K562 (cell line): ENCODE results near the gene TMEM132E. TPM values are rescaled to one million over a fixed set of nuclear protein-coding genes. Genes with fewer than 3 reads are reported as not detected.

Experiments
- ATAC-seq: fragments of 200-7000 bp; cut with Tn5 transposase; 3 replicates; pipeline ENCODE4 v1.9.1; 2020; ENCODE audit warnings: moderate library complexity
- BruUV-seq: library from RNA; stranded (reverse); fragments of 400-500 nt; replicated peaks from 2 replicates; lab custom pipeline; 2021; lab: Mats Ljungman, UMichigan
- CTCF ChIA-PET: fragments of 300-600 bp; formaldehyde crosslinking; extraction: SDS; loops from one replicate; lab custom pipeline; 2021; ENCODE audit warnings: low intra/inter-chr PET ratio; lab: Yijun Ruan, JAX
- POLR2A ChIA-PET: fragments of 300-600, 350-650 bp; sonication (Branson Sonifier 250); formaldehyde crosslinking; extraction: SDS; loops from one replicate; lab custom pipeline; 2021; ENCODE audit warnings: antibody characterized with exemption, inconsistent platforms; lab: Yijun Ruan, JAX
- DNase-seq, 4 experiments: peaks; one replicate each; pipeline versions ENCODE4 v3.0.0 to v3.0.0-alpha.2; 2011 to 2018; ENCODE audit warnings: low spot score in 3 of 4, mixed read lengths in 3 of 4; ENCODE audit errors: extremely low read depth in 1 of 4
- FAIRE-seq: peaks from 2 replicates; lab custom pipeline; 2011; peaks lifted over from hg19 to GRCh38; lab: Jason Lieb, UNC
- H2AFZ ChIP-seq: 2 replicates; pipeline ENCODE4 v1.6.0; 2011; ENCODE audit warnings: low read depth, low read length, control low read depth, inconsistent platforms
- H3K27ac ChIP-seq: fragments of 200-600 bp; 3 replicates; pipeline ENCODE4 v1.8.0; 2011; ENCODE audit warnings: low read depth, mild to moderate bottlenecking, control low read depth, inconsistent platforms, low read length, moderate library complexity, mixed read lengths; ENCODE audit errors: extremely low read depth
- H3K27me3 ChIP-seq, 2 experiments: fragments of 300-600 bp in 1 of 2; 2 replicates in 1 of 2; 3 replicates in 1 of 2; pipeline versions ENCODE4 v1.6.0 to v1.8.0; 2011; ENCODE audit warnings: inconsistent platforms in 2 of 2, low read length in 2 of 2, mild to moderate bottlenecking in 1 of 2, mixed read lengths in 1 of 2, moderate library complexity in 1 of 2; ENCODE audit not compliant: control insufficient read depth in 2 of 2, insufficient read depth in 2 of 2
- H3K36me3 ChIP-seq: fragments of 300-600 bp; 3 replicates; pipeline ENCODE4 v1.8.0; 2011; ENCODE audit warnings: mild to moderate bottlenecking, low read length, inconsistent platforms; ENCODE audit not compliant: control insufficient read depth, insufficient read depth
- H3K4me1 ChIP-seq, 2 experiments: fragments of 200-600 bp in 1 of 2; replicated peaks in 1 of 2; 2 replicates in 1 of 2; 3 replicates in 1 of 2; pipeline versions ENCODE4 v1.5.1 to v1.8.0; 2011; ENCODE audit warnings: inconsistent platforms in 2 of 2, low read length in 2 of 2, mild to moderate bottlenecking in 1 of 2, mixed read lengths in 1 of 2, moderate library complexity in 1 of 2; ENCODE audit not compliant: control insufficient read depth in 2 of 2, insufficient read depth in 2 of 2
- H3K4me2 ChIP-seq: 2 replicates; pipeline ENCODE4 v1.6.1; 2011; ENCODE audit warnings: low read length, control low read depth, inconsistent platforms, mixed read lengths; ENCODE audit not compliant: insufficient read depth
- H3K4me3 ChIP-seq: fragments of 200-600 bp; sonication (generic), shearing (Covaris generic); 2 replicates; pipeline ENCODE4 v1.5.1; 2016; ENCODE audit warnings: control low read depth, inconsistent platforms
- H3K79me2 ChIP-seq: fragments of 200-600 bp; 3 replicates; pipeline ENCODE4 v1.8.0; 2011; ENCODE audit warnings: low read length, inconsistent platforms; ENCODE audit not compliant: control insufficient read depth, insufficient read depth
- H3K9ac ChIP-seq, 2 experiments: 2 replicates each; pipeline versions ENCODE4 v1.6.0 to v1.6.1; 2011; ENCODE audit warnings: low read depth in 2 of 2, low read length in 2 of 2, control low read depth in 1 of 2, inconsistent platforms in 1 of 2, mild to moderate bottlenecking in 1 of 2, mixed read lengths in 1 of 2; ENCODE audit not compliant: insufficient read depth in 1 of 2
- H3K9me1 ChIP-seq: one replicate; pipeline ENCODE4 v1.6.0; 2011; ENCODE audit warnings: inconsistent platforms, mild to moderate bottlenecking, low read length, moderate library complexity; ENCODE audit not compliant: control insufficient read depth, insufficient read depth
- H3K9me3 ChIP-seq: replicated peaks from 2 replicates; pipeline ENCODE4 v1.5.1; 2011; ENCODE audit warnings: low read depth, low read length, inconsistent platforms; ENCODE audit not compliant: control insufficient read depth, insufficient read depth
- H4K20me1 ChIP-seq: replicated peaks from 2 replicates; pipeline ENCODE4 v1.6.1; 2011; ENCODE audit warnings: low read length, inconsistent platforms, mixed read lengths; ENCODE audit not compliant: control insufficient read depth, insufficient read depth
- CEBPG ChIP-seq, 3 experiments: fragments of 200-800 bp in 1 of 3; sonication (Bioruptor generic) in 1 of 3; sonication (generic) in 1 of 3; formaldehyde crosslinking in 1 of 3; IDR thresholded peaks in 2 of 3; conservative IDR thresholded peaks in 1 of 3; 2 replicates each; pipeline versions ENCODE4 v1.6.1 to v1.8.0; 2016 to 2022; ENCODE audit warnings: missing compliant biosample characterization in 2 of 3, missing genetic modification characterization in 2 of 3, mild to moderate bottlenecking in 1 of 3, missing genetic modification reagents in 1 of 3
- CREM ChIP-seq: IDR thresholded peaks from 2 replicates; pipeline ENCODE4 v1.6.1; 2014; ENCODE audit warnings: antibody characterized with exemption, low read depth
- DACH1 ChIP-seq: fragments of 450-650 bp; IDR thresholded peaks from 2 replicates; pipeline ENCODE4 v1.6.1; 2018; ENCODE audit not compliant: partially characterized antibody
- ETV6 ChIP-seq, 3 experiments: fragments of 150-350 bp in 1 of 3; sonication (generic) in 1 of 3; formaldehyde crosslinking in 1 of 3; IDR thresholded peaks; 2 replicates each; pipeline versions ENCODE4 v1.6.1 to v1.8.0; 2014 to 2022; ENCODE audit warnings: borderline replicate concordance in 2 of 3, low read depth in 2 of 3, antibody characterized with exemption in 1 of 3, low read length in 1 of 3, mild to moderate bottlenecking in 1 of 3, missing genetic modification reagents in 1 of 3
- IFI16 ChIP-seq: fragments of 250-450 bp; sonication (Bioruptor Pico); IDR thresholded peaks from 2 replicates; pipeline ENCODE4 v2.1.2; 2022; ENCODE audit warnings: mild to moderate bottlenecking, inconsistent platforms
- MIER1 ChIP-seq: fragments of 450-650 bp; IDR thresholded peaks from 2 replicates; pipeline ENCODE4 v1.6.1; 2016; ENCODE audit warnings: antibody characterized with exemption, mild to moderate bottlenecking, low read depth
- NBN ChIP-seq: fragments of 450-650 bp; IDR thresholded peaks from 2 replicates; pipeline ENCODE4 v1.6.1; 2016; ENCODE audit warnings: low read depth, mild to moderate bottlenecking
- NR3C1 ChIP-seq: sonication (generic); formaldehyde crosslinking; IDR thresholded peaks from 2 replicates; pipeline ENCODE4 v1.8.1; 2022; ENCODE audit warnings: missing genetic modification reagents
- POLR2AphosphoS5 ChIP-seq: IDR thresholded peaks from 2 replicates; pipeline ENCODE4 v1.6.1; 2011; ENCODE audit warnings: mild to moderate bottlenecking, low read depth, low read length, moderate library complexity; ENCODE audit not compliant: control insufficient read depth, insufficient read depth
- STAG1 ChIP-seq: sonication (generic); formaldehyde crosslinking; IDR thresholded peaks from 2 replicates; pipeline ENCODE4 v1.5.0; 2020; ENCODE audit warnings: missing genetic modification reagents, borderline replicate concordance
- XRCC3 ChIP-seq: fragments of 450-650 bp; IDR thresholded peaks from 2 replicates; pipeline ENCODE4 v1.6.1; 2017; ENCODE audit warnings: mild to moderate bottlenecking, moderate library complexity
- ZNF134 ChIP-seq: fragments of 250-450 bp; sonication (Bioruptor Pico); conservative IDR thresholded peaks from 2 replicates; pipeline ENCODE4 v1.4.0; 2020
- ZNF146 ChIP-seq: IDR thresholded peaks from one replicate; pipeline ENCODE4 v1.6.1; 2018; ENCODE audit warnings: missing compliant biosample characterization; ENCODE audit not compliant: unreplicated experiment
- ZNF253 ChIP-seq: fragments of 250-450 bp; sonication (Bioruptor Pico); conservative IDR thresholded peaks from 2 replicates; pipeline ENCODE4 v1.6.1; 2021; ENCODE audit warnings: mild to moderate bottlenecking
- ZNF766 ChIP-seq: fragments of 200-800 bp; sonication (Bioruptor generic); conservative IDR thresholded peaks from 2 replicates; pipeline ENCODE4 v1.6.1; 2016; ENCODE audit warnings: missing genetic modification characterization, missing compliant biosample characterization
- WGBS: fragments of 100-300 bp; shearing (Covaris generic); methylation state at CpG from one replicate; pipeline ENCODE4 v1.1.6; 2016; ENCODE audit warnings: low coverage, mixed read lengths; ENCODE audit not compliant: insufficient coverage; ENCODE audit errors: missing lambda C conversion rate; 5-methylcytosine and 5-hydroxymethylcytosine counted together
- in situ Hi-C: fragments of 300-500 bp; cut with MboI; formaldehyde crosslinking; loops from 4 replicates; pipeline ENCODE4 v1.15.0; 2018; ENCODE audit warnings: inconsistent platforms, mixed read lengths
- intact Hi-C: fragments of 100-400 bp; cut with micrococcal nuclease; formaldehyde crosslinking; loops from 2 replicates; pipeline ENCODE4 v1.14.2; 2022
- polyA plus RNA-seq, 8 experiments: library from polyadenylated mRNA; depleted of rRNA in 4 of 8; stranded (reverse) in 5 of 8; unstranded in 3 of 8; fragments of >200 nt; fragmentation: Nextera tagmentation in 2 of 8; fragmentation: Illumina TruSeq in 1 of 8; extraction: Ambion mirVana in 2 of 8; extraction: Trizol in 1 of 8; gene quantifications; 2 replicates each; pipeline versions ENCODE4 v1.2.1 to v1.2.3, GENCODE V29; 2011 to 2014; ENCODE audit warnings: inconsistent platforms in 1 of 8, missing spikeins in 1 of 8
- total RNA-seq, 7 experiments: library from RNA; depleted of rRNA in 6 of 7; stranded (reverse); fragments of >200 nt in 6 of 7; fragmentation: Illumina TruSeq in 2 of 7; extraction: Trizol in 2 of 7; gene quantifications; 2 replicates each; pipeline versions ENCODE4 v1.2.1 to v1.2.3, GENCODE V29; 2011 to 2021; ENCODE audit warnings: low replicate concordance in 1 of 7
- TF ChIP-seq, protein P1 (sequence below): fragments of 450-650 bp; formaldehyde crosslinking; IDR thresholded peaks from 2 replicates; pipeline ENCODE4 v1.4.0; 2022; ENCODE audit warnings: missing genetic modification characterization
- TF ChIP-seq, protein P2 (sequence below): sonication (generic); formaldehyde crosslinking; IDR thresholded peaks from 2 replicates; pipeline ENCODE4 v1.8.0; 2023; ENCODE audit warnings: mild to moderate bottlenecking, missing genetic modification reagents

The TMEM132E gene
- total and polyA plus RNA-seq, 9 of the 15 experiments (the other 6 are each of a cell fraction or from before 2014, with no cell fraction given), result not detected

- peaks cover 5% of the 10 kb centered on the region; the same call in 1 of the 2 replicates for H4K20me1 ChIP-seq
- FAIRE-seq, result no peak
- in situ Hi-C loops, result no loop called here
- H3K4me3 ChIP-seq, result no peak overlapping the region
- no peak overlapping the region for H3K27ac ChIP-seq
- ChIA-PET CTCF (no interaction called here), POLR2A (no interaction called here)
- no peaks in the 10 kb centered on the region for H3K36me3 ChIP-seq
- no peak for ATAC-seq
- H3K9me1 ChIP-seq, result no peaks in the 10 kb centered on the region
- no peak overlapping the region for H3K4me2 ChIP-seq
- DNase-seq, result no peak
- no peak overlapping the region for H2AFZ ChIP-seq
- H3K9ac ChIP-seq, result no peak overlapping the region
- TF ChIP-seq ZNF766 (CRISPR knock-in tag) (no peak), XRCC3 (no peak), DACH1 (no peak), NBN (no peak), IFI16 (CRISPR knock-in tag) (no peak), ETV6 (IDR thresholded peaks at IDR 0.05; ENCODE audit: borderline replicate concordance in 1 of 2, low read depth in 2 of 2, low read length in 1 of 2) (no peak), ETV6 (CRISPR knock-in tag; IDR thresholded peaks at IDR 0.05; ENCODE audit: borderline replicate concordance) (no peak), POLR2AphosphoS5 (no peak), ZNF134 (CRISPR knock-in tag) (no peak), CREM (no peak), CEBPG (CRISPR knock-in tag; IDR thresholded peaks at IDR 0.05) (no peak), CEBPG (tag; conservative IDR thresholded peaks at IDR 0.05 in 1 of 2, IDR thresholded peaks at IDR 0.05 in 1 of 2) (no peak), MIER1 (no peak), ZNF253 (CRISPR knock-in tag) (no peak), STAG1 (CRISPR knock-in tag) (no peak), NR3C1 (CRISPR knock-in tag) (no peak), ZNF146 (no peak)
- TF ChIP-seq, protein P1, sequence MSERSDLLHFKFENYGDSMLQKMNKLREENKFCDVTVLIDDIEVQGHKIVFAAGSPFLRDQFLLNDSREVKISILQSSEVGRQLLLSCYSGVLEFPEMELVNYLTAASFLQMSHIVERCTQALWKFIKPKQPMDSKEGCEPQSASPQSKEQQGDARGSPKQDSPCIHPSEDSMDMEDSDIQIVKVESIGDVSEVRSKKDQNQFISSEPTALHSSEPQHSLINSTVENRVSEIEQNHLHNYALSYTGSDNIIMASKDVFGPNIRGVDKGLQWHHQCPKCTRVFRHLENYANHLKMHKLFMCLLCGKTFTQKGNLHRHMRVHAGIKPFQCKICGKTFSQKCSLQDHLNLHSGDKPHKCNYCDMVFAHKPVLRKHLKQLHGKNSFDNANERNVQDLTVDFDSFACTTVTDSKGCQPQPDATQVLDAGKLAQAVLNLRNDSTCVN (CRISPR knock-in tag), result no peak
- TF ChIP-seq, protein P2, sequence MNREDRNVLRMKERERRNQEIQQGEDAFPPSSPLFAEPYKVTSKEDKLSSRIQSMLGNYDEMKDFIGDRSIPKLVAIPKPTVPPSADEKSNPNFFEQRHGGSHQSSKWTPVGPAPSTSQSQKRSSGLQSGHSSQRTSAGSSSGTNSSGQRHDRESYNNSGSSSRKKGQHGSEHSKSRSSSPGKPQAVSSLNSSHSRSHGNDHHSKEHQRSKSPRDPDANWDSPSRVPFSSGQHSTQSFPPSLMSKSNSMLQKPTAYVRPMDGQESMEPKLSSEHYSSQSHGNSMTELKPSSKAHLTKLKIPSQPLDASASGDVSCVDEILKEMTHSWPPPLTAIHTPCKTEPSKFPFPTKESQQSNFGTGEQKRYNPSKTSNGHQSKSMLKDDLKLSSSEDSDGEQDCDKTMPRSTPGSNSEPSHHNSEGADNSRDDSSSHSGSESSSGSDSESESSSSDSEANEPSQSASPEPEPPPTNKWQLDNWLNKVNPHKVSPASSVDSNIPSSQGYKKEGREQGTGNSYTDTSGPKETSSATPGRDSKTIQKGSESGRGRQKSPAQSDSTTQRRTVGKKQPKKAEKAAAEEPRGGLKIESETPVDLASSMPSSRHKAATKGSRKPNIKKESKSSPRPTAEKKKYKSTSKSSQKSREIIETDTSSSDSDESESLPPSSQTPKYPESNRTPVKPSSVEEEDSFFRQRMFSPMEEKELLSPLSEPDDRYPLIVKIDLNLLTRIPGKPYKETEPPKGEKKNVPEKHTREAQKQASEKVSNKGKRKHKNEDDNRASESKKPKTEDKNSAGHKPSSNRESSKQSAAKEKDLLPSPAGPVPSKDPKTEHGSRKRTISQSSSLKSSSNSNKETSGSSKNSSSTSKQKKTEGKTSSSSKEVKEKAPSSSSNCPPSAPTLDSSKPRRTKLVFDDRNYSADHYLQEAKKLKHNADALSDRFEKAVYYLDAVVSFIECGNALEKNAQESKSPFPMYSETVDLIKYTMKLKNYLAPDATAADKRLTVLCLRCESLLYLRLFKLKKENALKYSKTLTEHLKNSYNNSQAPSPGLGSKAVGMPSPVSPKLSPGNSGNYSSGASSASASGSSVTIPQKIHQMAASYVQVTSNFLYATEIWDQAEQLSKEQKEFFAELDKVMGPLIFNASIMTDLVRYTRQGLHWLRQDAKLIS (CRISPR knock-in tag), result no peak
- no peaks in the 10 kb centered on the region for H3K79me2 ChIP-seq
- H3K4me1 ChIP-seq, result no peaks in the 10 kb centered on the region
- H3K27me3 ChIP-seq, result peaks cover 0 to 11% of the 10 kb centered on the region in 2 experiments; a peak in 2 of 5 replicates
- BruUV-seq, result no TSS peak
- no peaks in the 10 kb centered on the region for H3K9me3 ChIP-seq
- intact Hi-C loops, result no loop called here
- WGBS, result 0% methylated on average over 4 of the region's 4 CpGs
Measured at GRCh38 chr17:34671191-34671590, 91.8 kb downstream of the TMEM132E start.
